Measurements from ENCODE around the gene TBCB.
"Not testable (repeated sequence)": the region's sequence is repeated elsewhere in the genome, so short reads cannot be mapped to it uniquely, and the experiment has no call there.

The TBCB gene

DNA sequence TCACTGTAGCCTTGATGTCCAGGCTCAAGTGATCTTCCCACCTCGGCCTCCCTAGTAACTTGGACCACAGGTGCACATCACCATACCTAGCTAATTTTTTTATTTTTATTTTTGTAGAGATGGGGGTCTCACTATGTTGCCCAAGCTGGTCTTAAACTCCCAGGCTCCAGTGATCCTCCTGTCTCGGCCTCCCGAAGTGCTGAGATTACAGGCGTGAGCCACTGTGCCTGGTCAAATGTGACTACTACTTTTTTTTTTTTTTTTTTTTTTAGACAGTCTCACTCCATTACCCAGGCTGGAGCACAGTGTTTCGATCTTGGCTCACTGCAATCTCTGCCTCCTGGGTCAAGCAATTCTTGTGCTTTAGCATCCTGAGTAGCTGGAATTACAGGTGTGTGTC, 57.6 kb downstream of the TBCB start:
- no peak for DNase-seq (ENCODE audit: low read depth in 2 of 2)

DNA sequence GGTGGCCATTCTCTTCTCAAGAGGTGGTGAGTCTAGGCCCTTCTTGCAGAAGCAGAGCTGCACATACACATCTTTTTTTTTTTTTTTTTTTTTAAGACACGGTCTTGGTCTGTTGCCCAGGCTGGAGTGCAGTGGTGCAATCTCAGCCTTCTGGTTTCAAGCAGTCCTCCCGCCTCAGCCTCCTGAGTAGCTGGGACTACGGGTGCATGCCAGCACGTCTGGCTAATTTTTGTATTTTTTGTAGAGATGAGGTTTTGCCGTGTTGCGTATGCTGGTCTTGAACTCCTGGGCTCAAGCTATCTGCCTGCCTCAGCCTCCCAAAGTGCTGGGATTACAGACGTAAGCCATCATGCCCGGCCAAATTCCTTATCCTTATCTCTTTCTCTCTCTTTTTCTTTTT, 58.6 kb downstream of the TBCB start:
- not testable (repeated sequence) for DNase-seq (ENCODE audit: low read depth in 2 of 2)

Measured in stimulated activated CD8-positive, alpha-beta memory T cell treated with anti-CD3 and anti-CD28 coated beads, Interleukin-7, amount 100 ng/mL, for 4 hours (primary cell).